Mesenchymal stem cell (in vitro differentiated cells and primary cell): Measurements from ENCODE around the gene ERC2.

Source experiments
- DNase-seq: peaks from one replicate; pipeline ENCODE4 v3.0.0-alpha.2; 2013
- H2AFZ ChIP-seq: one replicate; pipeline ENCODE4 v1.6.1; 2013; ENCODE audit warnings: low read depth, mild to moderate bottlenecking, control low read depth, inconsistent platforms, low read length, moderate library complexity
- H2AK5ac ChIP-seq: 2 replicates; pipeline ENCODE4 v1.6.1; 2013; ENCODE audit warnings: low read length, moderate library complexity, mild to moderate bottlenecking, inconsistent platforms; ENCODE audit not compliant: severe bottlenecking
- H2BK120ac ChIP-seq: one replicate; pipeline ENCODE4 v1.6.1; 2013; ENCODE audit warnings: low read depth, mild to moderate bottlenecking, inconsistent platforms, low read length, moderate library complexity
- H2BK12ac ChIP-seq, 2 experiments: one replicate each; pipeline ENCODE4 v1.6.1; 2013; ENCODE audit warnings: inconsistent platforms in 2 of 2, low read length in 2 of 2, mild to moderate bottlenecking in 2 of 2, moderate library complexity in 2 of 2, control low read depth in 1 of 2
- H2BK15ac ChIP-seq: one replicate; pipeline ENCODE4 v1.6.1; 2013; ENCODE audit warnings: mild to moderate bottlenecking, low read depth, inconsistent platforms; ENCODE audit not compliant: poor library complexity, severe bottlenecking
- H2BK5ac ChIP-seq: 2 replicates; pipeline ENCODE4 v1.6.1; 2013; ENCODE audit warnings: low read depth, mild to moderate bottlenecking, low read length, control low read depth, inconsistent platforms; ENCODE audit not compliant: poor library complexity, severe bottlenecking
- H3K14ac ChIP-seq, 2 experiments: one replicate each; pipeline ENCODE4 v1.6.1; 2013; ENCODE audit warnings: inconsistent platforms in 2 of 2, low read length in 2 of 2, control low read depth in 1 of 2, mild to moderate bottlenecking in 1 of 2, moderate library complexity in 1 of 2
- H3K18ac ChIP-seq, 2 experiments: one replicate each; pipeline ENCODE4 v1.6.1; 2013; ENCODE audit warnings: inconsistent platforms in 2 of 2, low read length in 2 of 2, control low read depth in 1 of 2, low read depth in 1 of 2, mild to moderate bottlenecking in 1 of 2
- H3K23ac ChIP-seq, 2 experiments: one replicate each; pipeline ENCODE4 v1.6.1; 2013; ENCODE audit warnings: inconsistent platforms in 2 of 2, low read length in 2 of 2, mild to moderate bottlenecking in 2 of 2, moderate library complexity in 2 of 2, control low read depth in 1 of 2
- H3K27ac ChIP-seq: 2 replicates; pipeline ENCODE4 v1.5.1; 2013; ENCODE audit warnings: mild to moderate bottlenecking, moderate library complexity, low read length, control low read depth, inconsistent platforms; ENCODE audit not compliant: poor library complexity, severe bottlenecking
- H3K27me3 ChIP-seq, 2 experiments: 2 replicates each; pipeline versions ENCODE4 v1.6.1 to v1.7.0; 2013; ENCODE audit warnings: low read length in 2 of 2, mild to moderate bottlenecking in 2 of 2, moderate library complexity in 2 of 2, control low read depth in 1 of 2, inconsistent platforms in 1 of 2; ENCODE audit not compliant: control insufficient read depth in 1 of 2, insufficient read depth in 1 of 2
- H3K36me3 ChIP-seq, 2 experiments: 2 replicates each; pipeline versions ENCODE4 v1.6.1 to v1.7.0; 2013; ENCODE audit warnings: low read length in 2 of 2, control low read depth in 1 of 2, inconsistent platforms in 1 of 2, low read depth in 1 of 2, mild to moderate bottlenecking in 1 of 2; ENCODE audit not compliant: insufficient read depth in 2 of 2, control insufficient read depth in 1 of 2
- H3K4ac ChIP-seq, 2 experiments: one replicate each; pipeline ENCODE4 v1.6.1; 2013; ENCODE audit warnings: inconsistent platforms in 2 of 2, low read length in 2 of 2, mild to moderate bottlenecking in 2 of 2, moderate library complexity in 2 of 2, control low read depth in 1 of 2, low read depth in 1 of 2
- H3K4me1 ChIP-seq: 2 replicates; pipeline ENCODE4 v1.6.1; 2013; ENCODE audit warnings: low read depth, low read length, control low read depth; ENCODE audit not compliant: control insufficient read depth, insufficient read depth
- H3K4me2 ChIP-seq: 2 replicates; pipeline ENCODE4 v1.6.1; 2013; ENCODE audit warnings: low read length, mild to moderate bottlenecking, inconsistent platforms; ENCODE audit not compliant: poor library complexity, severe bottlenecking
- H3K4me3 ChIP-seq, 2 experiments: 2 replicates each; pipeline versions ENCODE4 v1.5.1 to v1.7.0; 2013; ENCODE audit warnings: low read length in 2 of 2, mild to moderate bottlenecking in 2 of 2, control low read depth in 1 of 2, low read depth in 1 of 2; ENCODE audit not compliant: insufficient read depth in 1 of 2
- H3K79me1 ChIP-seq: replicated peaks from 2 replicates; pipeline ENCODE4 v1.6.1; 2013; ENCODE audit warnings: mild to moderate bottlenecking, control low read depth, low read length, inconsistent platforms; ENCODE audit not compliant: poor library complexity, severe bottlenecking
- H3K9ac ChIP-seq: 2 replicates; pipeline ENCODE4 v1.7.0; 2013; ENCODE audit warnings: mild to moderate bottlenecking, low read length, moderate library complexity
- H3K9me3 ChIP-seq: 2 replicates; pipeline ENCODE4 v1.7.0; 2013; ENCODE audit warnings: mild to moderate bottlenecking, low read length; ENCODE audit not compliant: control insufficient read depth
- H4K8ac ChIP-seq: one replicate; pipeline ENCODE4 v1.6.1; 2013; ENCODE audit warnings: inconsistent platforms, mild to moderate bottlenecking, low read length, moderate library complexity
- H4K91ac ChIP-seq: one replicate; pipeline ENCODE4 v1.6.1; 2013; ENCODE audit warnings: mild to moderate bottlenecking, low read length, inconsistent platforms
- WGBS: methylation state at CpG from one replicate; pipeline ENCODE4 v1.1.7; 2013; ENCODE audit warnings: mixed read lengths; 5-methylcytosine and 5-hydroxymethylcytosine counted together

Gene ERC2

DNA sequence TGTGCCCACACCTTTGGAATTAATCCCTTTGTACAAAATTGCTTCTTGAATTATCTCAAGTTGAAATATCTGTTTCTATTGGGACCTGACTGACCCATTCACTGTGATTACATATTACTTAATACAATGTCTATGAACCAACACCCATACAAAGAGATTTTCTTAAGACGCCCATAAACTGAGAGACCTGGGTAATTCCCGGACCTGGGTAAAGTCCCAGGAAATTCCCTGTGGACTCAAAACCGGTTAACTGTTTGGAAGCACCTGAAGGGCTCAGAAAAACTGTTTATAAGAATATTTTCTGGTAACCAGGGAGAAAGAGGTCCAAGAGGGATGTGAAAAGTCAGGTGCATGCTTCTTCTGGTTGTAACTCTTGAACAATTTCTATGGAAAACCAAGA is 667.2 kb downstream of the ERC2 start:
- H2BK15ac ChIP-seq = no peak overlapping the region
- H3K4me1 ChIP-seq = peaks cover under 1% of the 10 kb centered on the region
- no peak overlapping the region for H3K27ac ChIP-seq
- no peak overlapping the region for H2AK5ac ChIP-seq
- peak overlapping the region in 1 of 2 experiments; percentile 37 for H3K18ac ChIP-seq
- no peaks in the 10 kb centered on the region for H3K79me1 ChIP-seq
- H3K9ac ChIP-seq = no peak overlapping the region
- no peaks in the 10 kb centered on the region for H3K9me3 ChIP-seq
- no peak for DNase-seq
- H2BK12ac ChIP-seq = peak overlapping the region in 1 of 2 experiments; percentile 28
- H3K4ac ChIP-seq = no peak overlapping the region
- H3K36me3 ChIP-seq = no peaks in the 10 kb centered on the region
- peak overlapping the region; percentile 87 for H2BK120ac ChIP-seq
- no peak overlapping the region for H4K91ac ChIP-seq
- H3K27me3 ChIP-seq = no peaks in the 10 kb centered on the region
- H4K8ac ChIP-seq = no peak overlapping the region
- no peak overlapping the region for H3K14ac ChIP-seq
- no peak overlapping the region for H2BK5ac ChIP-seq
- no peak overlapping the region for H3K23ac ChIP-seq
- no peak overlapping the region for H3K4me2 ChIP-seq
- 95% methylated on average over 3 of the region's 3 CpGs for WGBS
- no peak overlapping the region for H2AFZ ChIP-seq
- H3K4me3 ChIP-seq = no peak overlapping the region

DNA sequence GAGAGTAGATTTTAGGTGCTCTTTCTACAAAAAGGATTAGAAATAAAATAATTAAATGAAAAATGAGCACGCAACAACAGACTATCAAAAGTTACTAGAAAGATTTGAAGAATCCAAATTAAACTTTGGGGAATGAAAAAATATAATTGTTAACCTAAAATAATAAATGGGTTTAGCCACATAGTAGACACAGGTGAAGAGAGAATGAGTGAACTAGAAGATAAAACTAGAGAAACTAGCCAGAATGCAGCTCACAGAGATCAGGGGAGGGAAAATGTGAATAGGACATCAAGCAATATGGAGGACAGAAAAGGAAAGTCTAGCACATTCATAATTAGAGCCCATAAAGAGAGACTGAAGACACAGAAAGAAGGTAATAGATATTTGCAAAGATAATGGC is 670.5 kb downstream of the ERC2 start:
- Histone ChIP-seq H3K14ac (no peak overlapping the region), H3K36me3 (no peaks in the 10 kb centered on the region), H3K4ac (no peak overlapping the region), H2BK120ac (no peak overlapping the region), H3K27ac (no peak overlapping the region), H3K27me3 (no peaks in the 10 kb centered on the region), H3K18ac (no peak overlapping the region), H2AK5ac (no peak overlapping the region), H2AFZ (no peak overlapping the region), H3K9me3 (no peaks in the 10 kb centered on the region), H2BK5ac (no peak overlapping the region), H4K91ac (no peak overlapping the region), H3K4me3 (no peak overlapping the region), H4K8ac (no peak overlapping the region), H3K23ac (no peak overlapping the region), H3K4me2 (no peak overlapping the region), H3K79me1 (no peaks in the 10 kb centered on the region), H3K4me1 (peaks cover 1% of the 10 kb centered on the region), H2BK12ac (no peak overlapping the region), H3K9ac (no peak overlapping the region), H2BK15ac (no peak overlapping the region)
- no peak for DNase-seq
- no CpG with 5 or more reads among the region's 1 CpG for WGBS

DNA sequence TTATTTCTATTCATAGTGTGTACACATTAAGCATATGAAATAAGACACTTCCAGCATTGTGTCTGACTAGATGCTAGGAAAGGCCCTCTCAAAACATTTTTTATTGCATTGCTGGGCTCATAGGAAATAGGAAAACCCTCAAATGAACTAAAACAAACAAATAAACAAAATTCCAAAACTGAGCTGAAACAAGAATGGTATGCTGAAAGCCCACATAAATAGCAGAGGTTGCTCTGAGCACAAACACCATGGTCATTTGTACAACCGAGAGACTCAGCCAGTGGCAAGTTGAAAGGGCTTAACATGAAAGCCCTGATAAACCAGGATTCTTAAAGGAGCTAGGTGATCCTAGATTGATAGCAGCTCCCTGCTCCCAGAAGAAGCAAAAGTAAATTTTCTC is 671.2 kb downstream of the ERC2 start:
- no peaks in the 10 kb centered on the region for H3K79me1 ChIP-seq
- no peak overlapping the region for H3K27ac ChIP-seq
- H3K9ac ChIP-seq = no peak overlapping the region
- no peak overlapping the region for H3K23ac ChIP-seq
- no peak overlapping the region for H3K14ac ChIP-seq
- no peaks in the 10 kb centered on the region for H3K27me3 ChIP-seq
- H3K4me3 ChIP-seq = no peak overlapping the region
- no peak overlapping the region for H2BK120ac ChIP-seq
- no peaks in the 10 kb centered on the region for H3K9me3 ChIP-seq
- H2BK12ac ChIP-seq = peak overlapping the region in 1 of 2 experiments; percentile 31
- H3K4me1 ChIP-seq = peaks cover 1% of the 10 kb centered on the region
- no peak overlapping the region for H3K4me2 ChIP-seq
- H3K4ac ChIP-seq = peak overlapping the region in 1 of 2 experiments; percentile 67
- no peak overlapping the region for H4K91ac ChIP-seq
- no peaks in the 10 kb centered on the region for H3K36me3 ChIP-seq
- peak; percentile 15 for DNase-seq
- WGBS = 6% methylated on average over 1 of the region's 1 CpG
- H2BK5ac ChIP-seq = no peak overlapping the region
- no peak overlapping the region for H3K18ac ChIP-seq
- H2BK15ac ChIP-seq = no peak overlapping the region
- no peak overlapping the region for H2AK5ac ChIP-seq
- H4K8ac ChIP-seq = no peak overlapping the region
- H2AFZ ChIP-seq = no peak overlapping the region

DNA sequence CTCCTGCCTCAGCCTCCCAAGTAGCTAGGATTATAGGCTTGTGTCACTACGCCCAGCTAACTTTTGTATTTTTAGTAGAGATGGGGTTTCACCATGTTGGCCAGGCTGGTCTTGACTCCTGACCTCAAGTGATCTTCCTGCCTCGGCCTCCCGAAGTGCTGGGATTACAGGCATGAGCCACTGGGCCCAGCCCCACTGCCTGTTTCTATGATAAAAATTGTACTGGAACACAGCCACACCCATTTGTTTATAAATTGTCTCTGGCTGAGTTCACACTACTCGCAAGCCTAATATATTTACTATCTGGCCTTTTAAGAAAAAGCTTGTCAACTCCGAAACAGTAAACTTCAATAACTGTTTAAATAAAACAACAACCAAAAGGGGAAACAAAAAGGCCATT is 671.7 kb downstream of the ERC2 start:
- H3K9ac ChIP-seq = no peak overlapping the region
- peak overlapping the region; percentile 24 for H4K8ac ChIP-seq
- H3K18ac ChIP-seq = no peak overlapping the region
- no peaks in the 10 kb centered on the region for H3K27me3 ChIP-seq
- no peak overlapping the region for H3K27ac ChIP-seq
- no peak overlapping the region for H2BK5ac ChIP-seq
- H3K23ac ChIP-seq = no peak overlapping the region
- peak overlapping the region; percentile 39 for H4K91ac ChIP-seq
- no peaks in the 10 kb centered on the region for H3K9me3 ChIP-seq
- H2BK12ac ChIP-seq = no peak overlapping the region
- no peaks in the 10 kb centered on the region for H3K79me1 ChIP-seq
- H3K4ac ChIP-seq = peak overlapping the region in 1 of 2 experiments; percentile 2
- H3K4me1 ChIP-seq = peaks cover 1% of the 10 kb centered on the region
- H3K4me2 ChIP-seq = no peak overlapping the region
- WGBS = 11% methylated on average over 5 of the region's 5 CpGs
- no peaks in the 10 kb centered on the region for H3K36me3 ChIP-seq
- no peak overlapping the region for H3K14ac ChIP-seq
- H2BK15ac ChIP-seq = no peak overlapping the region
- DNase-seq = peak; percentile 41
- H2AFZ ChIP-seq = no peak overlapping the region
- peak overlapping the region; percentile 11 for H2BK120ac ChIP-seq
- no peak overlapping the region for H3K4me3 ChIP-seq
- H2AK5ac ChIP-seq = no peak overlapping the region
